ENCODE measurements around the gene DOCK2.

DNA sequence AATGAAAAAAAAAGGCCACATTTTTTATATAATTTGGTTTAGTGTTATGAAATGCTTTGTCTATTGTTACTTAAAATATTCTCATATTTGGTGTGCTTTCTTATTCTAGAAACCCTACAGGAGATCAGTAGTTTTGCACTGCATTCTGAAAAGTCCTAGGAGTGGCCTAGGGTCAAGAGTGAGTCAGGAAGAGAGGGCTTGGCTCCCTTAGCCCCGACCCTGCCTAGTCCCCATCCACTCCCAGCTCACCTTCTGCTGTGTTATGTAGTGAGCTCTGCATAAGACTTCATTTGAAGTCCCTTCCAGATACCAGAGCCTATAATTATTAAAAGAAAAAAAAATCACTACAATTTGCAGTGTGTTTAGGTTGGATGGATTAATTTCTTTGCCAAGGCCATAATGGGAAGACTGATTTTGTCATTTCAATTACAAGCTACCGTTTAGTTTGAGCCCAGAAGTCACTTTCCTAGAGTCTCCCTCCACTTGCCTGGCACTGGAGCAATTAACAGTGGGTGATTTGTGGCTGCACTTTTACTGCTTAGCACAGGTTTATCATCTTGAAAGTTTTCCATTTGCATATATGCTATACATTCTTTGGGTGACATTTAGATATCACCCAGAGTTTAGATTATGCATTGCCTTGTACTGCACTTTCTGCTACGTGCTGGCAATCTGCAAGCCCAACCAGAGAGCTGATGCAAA, 199.9 kb downstream of the DOCK2 start:
- TF ChIP-seq CTCF (IDR thresholded peaks at IDR 0.05) (no peak), POLR2AphosphoS5 (IDR thresholded peaks at IDR 0.05; ENCODE audit: low read depth, low read length) (no peak), SIN3A (IDR thresholded peaks at IDR 0.05; ENCODE audit: borderline replicate concordance, insufficient read depth, low read depth, low read length) (no peak)
